ENCODE measurements around the gene NAV3. TPM values are rescaled to one million over a fixed set of nuclear protein-coding genes. Genes with fewer than 3 reads are reported as not detected.

Gene NAV3
- polyA plus RNA-seq, 3 donors = 0.11 TPM; not detected in 2

DNA sequence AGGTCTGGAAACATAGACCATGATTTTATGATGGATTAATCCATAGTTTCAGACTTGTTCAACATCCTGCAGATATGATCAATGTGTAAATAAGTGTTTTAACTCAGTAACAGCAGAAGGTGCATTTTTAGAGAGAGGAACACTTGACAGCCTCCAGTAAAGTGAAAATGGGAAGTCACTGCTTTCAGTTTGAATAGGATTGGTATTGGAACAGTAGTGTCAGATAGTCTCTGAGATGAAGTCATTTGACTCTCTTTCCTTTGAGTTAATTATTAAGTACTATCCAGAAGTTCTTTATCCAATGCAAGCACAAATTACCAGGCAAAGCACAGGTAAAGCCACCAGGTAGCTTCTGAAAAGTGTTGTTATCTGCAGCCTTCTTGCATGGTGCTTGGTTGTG lies 14.5 kb upstream of the NAV3 start:
- Mint-ChIP-seq H3K27ac (no peak overlapping the region), H3K4me1 (no peaks in the 10 kb centered on the region), H3K27me3 (ENCODE audit: low read depth in 3 of 3) (no peaks in the 10 kb centered on the region), H3K36me3 (no peaks in the 10 kb centered on the region), H3K4me3 (no peak overlapping the region), H3K9me3 (peaks cover 0 to 2% (median 0%) of the 10 kb centered on the region in 7 donors)
- Histone ChIP-seq H3K36me3 (replicated peaks in 1 of 2; ENCODE audit: control insufficient read depth in 1 of 2, insufficient read depth in 2 of 2, low read length in 2 of 2) (no peaks in the 10 kb centered on the region), H3K9ac (ENCODE audit: insufficient read depth, low read length, poor library complexity, severe bottlenecking) (no peak overlapping the region), H3K27me3 (ENCODE audit: control insufficient read depth in 2 of 2, insufficient read depth in 2 of 2, low read length in 2 of 2) (no peaks in the 10 kb centered on the region), H4K20me1 (ENCODE audit: insufficient read depth, low read length) (no peaks in the 10 kb centered on the region), H3K4me1 (ENCODE audit: control insufficient read depth in 1 of 2, insufficient read depth in 2 of 2, low read length in 2 of 2) (no peaks in the 10 kb centered on the region), H3K9me3 (replicated peaks in 1 of 2; ENCODE audit: control insufficient read depth in 1 of 2, insufficient read depth in 1 of 2, low read length in 2 of 2) (no peaks in the 10 kb centered on the region), H2AFZ (ENCODE audit: insufficient read depth, low read depth, low read length, poor library complexity, severe bottlenecking) (no peak overlapping the region), H3K4me3 (replicated peaks in 1 of 3; ENCODE audit: low read depth in 2 of 3, low read length in 3 of 3) (no peak overlapping the region), H3K4me2 (replicated peaks; ENCODE audit: extremely low read depth, low read length, poor library complexity, severe bottlenecking) (no peak overlapping the region), H3K27ac (ENCODE audit: low read depth in 1 of 2, low read length in 2 of 2) (no peak overlapping the region), H3K79me2 (ENCODE audit: insufficient read depth, low read length) (no peaks in the 10 kb centered on the region)
- intact Hi-C loops (cut with micrococcal nuclease) = no loop called here
- no peak for DNase-seq
- TF ChIP-seq, protein P1, sequence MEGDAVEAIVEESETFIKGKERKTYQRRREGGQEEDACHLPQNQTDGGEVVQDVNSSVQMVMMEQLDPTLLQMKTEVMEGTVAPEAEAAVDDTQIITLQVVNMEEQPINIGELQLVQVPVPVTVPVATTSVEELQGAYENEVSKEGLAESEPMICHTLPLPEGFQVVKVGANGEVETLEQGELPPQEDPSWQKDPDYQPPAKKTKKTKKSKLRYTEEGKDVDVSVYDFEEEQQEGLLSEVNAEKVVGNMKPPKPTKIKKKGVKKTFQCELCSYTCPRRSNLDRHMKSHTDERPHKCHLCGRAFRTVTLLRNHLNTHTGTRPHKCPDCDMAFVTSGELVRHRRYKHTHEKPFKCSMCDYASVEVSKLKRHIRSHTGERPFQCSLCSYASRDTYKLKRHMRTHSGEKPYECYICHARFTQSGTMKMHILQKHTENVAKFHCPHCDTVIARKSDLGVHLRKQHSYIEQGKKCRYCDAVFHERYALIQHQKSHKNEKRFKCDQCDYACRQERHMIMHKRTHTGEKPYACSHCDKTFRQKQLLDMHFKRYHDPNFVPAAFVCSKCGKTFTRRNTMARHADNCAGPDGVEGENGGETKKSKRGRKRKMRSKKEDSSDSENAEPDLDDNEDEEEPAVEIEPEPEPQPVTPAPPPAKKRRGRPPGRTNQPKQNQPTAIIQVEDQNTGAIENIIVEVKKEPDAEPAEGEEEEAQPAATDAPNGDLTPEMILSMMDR (IDR thresholded peaks at IDR 0.05) = no peak

DNA sequence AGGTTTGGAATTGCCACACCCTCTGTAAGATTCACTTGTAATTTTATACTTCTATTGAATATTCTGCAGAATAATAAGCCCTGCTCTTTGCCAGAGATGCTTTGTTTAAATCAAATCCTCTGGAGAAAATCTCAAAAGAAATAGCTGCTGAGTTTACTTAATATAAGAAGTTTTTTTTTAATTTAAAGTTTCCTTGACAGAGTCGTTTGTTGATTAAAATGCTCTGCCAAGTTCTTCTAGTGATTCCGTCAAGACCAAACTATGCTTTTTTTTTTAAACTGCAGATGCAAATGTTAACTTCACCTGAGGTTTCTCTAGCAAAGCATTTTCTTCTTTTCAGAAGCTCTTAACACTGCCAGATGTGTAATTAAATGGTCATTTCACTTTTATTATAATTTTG lies 13.4 kb upstream of the NAV3 start:
- Histone ChIP-seq H4K20me1 (ENCODE audit: insufficient read depth, low read length) (no peaks in the 10 kb centered on the region), H3K79me2 (ENCODE audit: insufficient read depth, low read length) (no peaks in the 10 kb centered on the region), H3K36me3 (replicated peaks in 1 of 2; ENCODE audit: control insufficient read depth in 1 of 2, insufficient read depth in 2 of 2, low read length in 2 of 2) (no peaks in the 10 kb centered on the region), H2AFZ (ENCODE audit: insufficient read depth, low read depth, low read length, poor library complexity, severe bottlenecking) (no peak overlapping the region), H3K27ac (ENCODE audit: low read depth in 1 of 2, low read length in 2 of 2) (no peak overlapping the region), H3K9ac (ENCODE audit: insufficient read depth, low read length, poor library complexity, severe bottlenecking) (no peak overlapping the region), H3K4me3 (replicated peaks in 1 of 3; ENCODE audit: low read depth in 2 of 3, low read length in 3 of 3) (no peak overlapping the region), H3K4me2 (replicated peaks; ENCODE audit: extremely low read depth, low read length, poor library complexity, severe bottlenecking) (no peak overlapping the region), H3K27me3 (ENCODE audit: control insufficient read depth in 2 of 2, insufficient read depth in 2 of 2, low read length in 2 of 2) (no peaks in the 10 kb centered on the region), H3K9me3 (replicated peaks in 1 of 2; ENCODE audit: control insufficient read depth in 1 of 2, insufficient read depth in 1 of 2, low read length in 2 of 2) (no peaks in the 10 kb centered on the region), H3K4me1 (ENCODE audit: control insufficient read depth in 1 of 2, insufficient read depth in 2 of 2, low read length in 2 of 2) (no peaks in the 10 kb centered on the region)
- Mint-ChIP-seq H3K27ac (no peak overlapping the region), H3K4me3 (no peak overlapping the region), H3K4me1 (no peaks in the 10 kb centered on the region), H3K9me3 (peaks cover 0 to 2% (median 0%) of the 10 kb centered on the region in 7 donors), H3K36me3 (no peaks in the 10 kb centered on the region), H3K27me3 (ENCODE audit: low read depth in 3 of 3) (no peaks in the 10 kb centered on the region)
- intact Hi-C loops (cut with micrococcal nuclease) = no loop called here
- DNase-seq = no peak
- WGBS (ENCODE audit: insufficient coverage) = no CpG with 5 or more reads among the region's 2 CpGs
- TF ChIP-seq, protein P1 (IDR thresholded peaks at IDR 0.05) = no peak

Measured in CD14-positive monocyte (primary cell).